Endodermal cell (in vitro differentiated cells): Measurements from ENCODE around the gene INPP5F. TPM values are rescaled to one million over a fixed set of nuclear protein-coding genes. Genes with fewer than 3 reads are reported as not detected.
A peak's percentile ranks its signal among the peaks of the same experiment; 100 is the strongest.

Experiments
- DNase-seq: peaks from one replicate; pipeline ENCODE4 v3.0.0-alpha.2; 2017
- H3K27ac ChIP-seq: 2 replicates; pipeline ENCODE4 v1.5.1; 2013; ENCODE audit warnings: mild to moderate bottlenecking, low read depth, low read length, moderate library complexity
- H3K27me3 ChIP-seq: 2 replicates; pipeline ENCODE4 v1.6.1; 2013; ENCODE audit warnings: mild to moderate bottlenecking, low read length, moderate library complexity; ENCODE audit not compliant: insufficient read depth, control insufficient read depth, poor library complexity, severe bottlenecking
- H3K36me3 ChIP-seq: 2 replicates; pipeline ENCODE4 v1.7.0; 2013; ENCODE audit warnings: mild to moderate bottlenecking, low read length, moderate library complexity; ENCODE audit not compliant: control insufficient read depth, insufficient read depth
- H3K4me1 ChIP-seq: one replicate; pipeline ENCODE4 v1.7.0; 2013; ENCODE audit warnings: low read length; ENCODE audit not compliant: control insufficient read depth, insufficient read depth
- H3K4me3 ChIP-seq: 2 replicates; pipeline ENCODE4 v1.5.1; 2013; ENCODE audit warnings: mild to moderate bottlenecking, low read length, moderate library complexity
- H3K9ac ChIP-seq: 2 replicates; pipeline ENCODE4 v1.6.1; 2013; ENCODE audit warnings: mild to moderate bottlenecking, low read length, moderate library complexity; ENCODE audit not compliant: poor library complexity, severe bottlenecking; ENCODE audit errors: extremely low read depth
- H3K9me3 ChIP-seq: 2 replicates; pipeline ENCODE4 v1.6.1; 2013; ENCODE audit warnings: mild to moderate bottlenecking, low read length, moderate library complexity; ENCODE audit not compliant: control insufficient read depth
- H3K27ac Mint-ChIP-seq: 2 replicates; pipeline ENCODE4 v1.8.0; 2020; ENCODE audit warnings: mixed read lengths
- H3K27me3 Mint-ChIP-seq: 2 replicates; pipeline ENCODE4 v1.8.0; 2021; ENCODE audit warnings: mild to moderate bottlenecking, mixed read lengths; ENCODE audit not compliant: insufficient read depth
- H3K36me3 Mint-ChIP-seq: 2 replicates; pipeline ENCODE4 v1.8.0; 2020; ENCODE audit warnings: low read depth, mixed read lengths
- H3K4me1 Mint-ChIP-seq: 2 replicates; pipeline ENCODE4 v1.8.0; 2020; ENCODE audit warnings: mixed read lengths
- H3K4me3 Mint-ChIP-seq: 2 replicates; pipeline ENCODE4 v1.8.0; 2020; ENCODE audit warnings: mild to moderate bottlenecking, moderate library complexity, mixed read lengths
- H3K9me3 Mint-ChIP-seq: 2 replicates; pipeline ENCODE4 v1.8.0; 2020; ENCODE audit warnings: mild to moderate bottlenecking, mixed read lengths
- CTCF ChIP-seq: fragments of 200-600 bp; sonication (generic); conservative IDR thresholded peaks from 2 replicates; pipeline ENCODE4 v1.5.0; 2021; ENCODE audit warnings: antibody characterized with exemption, mild to moderate bottlenecking
- WGBS, 2 experiments: methylation state at CpG; one replicate each; pipeline versions ENCODE4 v1.1.5 to v1.1.7; 2013; ENCODE audit warnings: missing lambda C conversion rate in 2 of 2, mixed read lengths in 1 of 2; ENCODE audit not compliant: insufficient coverage in 1 of 2, insufficient read length in 1 of 2; 5-methylcytosine and 5-hydroxymethylcytosine counted together
- total RNA-seq, 2 donors: library from RNA; stranded (reverse); fragmentation: NEBNext Ultra II Directional in 1 of 2; extraction: Animal tissue kit (Norgen Biotek cat#: 25700) in 1 of 2; gene quantifications; 2 replicates in 1 of 2; 3 replicates in 1 of 2; pipeline ENCODE4 v1.2.1, GENCODE V29; 2021

The INPP5F gene
- total RNA-seq, 2 donors from 2014 or later: 74.4 to 75.6 TPM

GRCh38 chr10:119737039-119737663 is 11.3 kb downstream of the INPP5F start:
- H3K27me3 Mint-ChIP-seq: no peaks in the 10 kb centered on the region
- H3K4me1 ChIP-seq: peaks cover 9% of the 10 kb centered on the region
- no peaks in the 10 kb centered on the region for H3K27me3 ChIP-seq
- H3K9ac ChIP-seq: no peak overlapping the region
- no peak overlapping the region for H3K27ac ChIP-seq
- peaks cover 31% of the 10 kb centered on the region for H3K4me1 Mint-ChIP-seq
- H3K9me3 Mint-ChIP-seq: no peaks in the 10 kb centered on the region
- DNase-seq: no peak
- 67 to 92% methylated on average over 1 to 2 of the region's 2 CpGs for WGBS, 2 experiments
- no peaks in the 10 kb centered on the region for H3K36me3 ChIP-seq
- no peaks in the 10 kb centered on the region for H3K36me3 Mint-ChIP-seq
- TF ChIP-seq CTCF: no peak
- peak overlapping the region; percentile 11 for H3K4me3 ChIP-seq
- no peak overlapping the region for H3K4me3 Mint-ChIP-seq
- H3K27ac Mint-ChIP-seq: no peak overlapping the region
- no peaks in the 10 kb centered on the region for H3K9me3 ChIP-seq

GRCh38 chr10:119737823-119738222 is 12.0 kb downstream of the INPP5F start:
- H3K27me3 ChIP-seq: no peaks in the 10 kb centered on the region
- Mint-ChIP-seq H3K9me3 (no peaks in the 10 kb centered on the region), H3K27me3 (no peaks in the 10 kb centered on the region), H3K4me1 (peaks cover 32% of the 10 kb centered on the region), H3K4me3 (no peak overlapping the region), H3K36me3 (no peaks in the 10 kb centered on the region), H3K27ac (peak overlapping the region; percentile 81)
- DNase-seq: peak; percentile 57
- no peak for TF ChIP-seq CTCF
- no peaks in the 10 kb centered on the region for H3K9me3 ChIP-seq
- no peaks in the 10 kb centered on the region for H3K36me3 ChIP-seq
- peak overlapping the region; percentile 11 for H3K4me3 ChIP-seq
- 86% methylated on average over 1 of the region's 1 CpG; no CpG with 5 or more reads in 1 of the 2 experiments for WGBS, 2 experiments
- H3K27ac ChIP-seq: no peak overlapping the region
- peaks cover 9% of the 10 kb centered on the region for H3K4me1 ChIP-seq
- no peak overlapping the region for H3K9ac ChIP-seq

GRCh38 chr10:119738962-119739361 is 13.1 kb downstream of the INPP5F start:
- Histone ChIP-seq H3K9ac (no peak overlapping the region), H3K9me3 (no peaks in the 10 kb centered on the region), H3K27ac (no peak overlapping the region), H3K4me1 (peaks cover 12% of the 10 kb centered on the region), H3K36me3 (no peaks in the 10 kb centered on the region), H3K27me3 (no peaks in the 10 kb centered on the region), H3K4me3 (no peak overlapping the region)
- Mint-ChIP-seq H3K9me3 (no peaks in the 10 kb centered on the region), H3K27me3 (no peaks in the 10 kb centered on the region), H3K4me1 (peaks cover 32% of the 10 kb centered on the region), H3K27ac (peak overlapping the region; percentile 64), H3K4me3 (no peak overlapping the region), H3K36me3 (no peaks in the 10 kb centered on the region)
- TF ChIP-seq CTCF: no peak
- no peak for DNase-seq
- WGBS, 2 experiments: 78 to 84% methylated on average over 1 of the region's 1 CpG
